Measurements from ENCODE around the gene TMEM11.

TMEM11 gene, protein sequence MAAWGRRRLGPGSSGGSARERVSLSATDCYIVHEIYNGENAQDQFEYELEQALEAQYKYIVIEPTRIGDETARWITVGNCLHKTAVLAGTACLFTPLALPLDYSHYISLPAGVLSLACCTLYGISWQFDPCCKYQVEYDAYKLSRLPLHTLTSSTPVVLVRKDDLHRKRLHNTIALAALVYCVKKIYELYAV

DNA sequence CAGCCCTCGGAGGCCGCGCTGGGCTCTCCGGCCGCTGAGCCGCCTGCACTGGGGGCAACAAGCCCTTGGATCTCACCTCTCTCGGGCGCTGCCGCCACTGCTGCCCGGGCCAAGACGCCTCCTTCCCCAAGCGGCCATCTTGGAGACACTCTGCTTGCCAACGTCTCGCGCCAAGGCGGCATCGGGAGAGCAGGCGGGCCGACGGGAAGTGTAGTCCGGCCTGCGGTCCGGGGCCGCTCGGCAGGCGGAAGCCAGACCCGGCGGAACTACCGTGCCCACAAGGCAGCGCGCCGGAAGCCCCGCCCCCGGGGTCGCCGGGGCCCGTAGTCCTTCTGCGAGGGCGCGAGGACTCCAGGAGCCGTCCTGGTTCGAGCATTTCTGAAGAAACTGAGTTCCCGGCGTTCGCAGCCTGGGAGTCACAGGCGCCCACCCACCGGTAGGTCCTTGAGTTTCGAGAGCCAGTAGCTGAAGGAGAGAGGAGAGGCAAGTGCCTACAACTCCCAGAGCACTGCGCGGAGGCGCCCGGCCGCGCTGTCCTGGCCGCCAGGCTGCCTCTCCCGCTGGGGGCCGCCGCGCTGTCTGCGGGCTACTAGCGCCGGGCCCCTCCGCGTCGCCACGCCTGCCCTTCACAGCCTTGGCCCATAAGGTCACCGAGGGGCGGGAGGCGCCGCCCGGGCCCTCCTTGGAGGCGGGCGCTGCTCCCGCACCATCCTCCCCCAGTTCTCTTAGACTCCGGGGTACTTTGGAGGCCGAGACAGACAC, at the start of gene TMEM11:
TMEM11 (minus strand) TSS at position 147 of the 762 bp plus-strand sequence; CDS start at position 138, 9 bp downstream.
- Histone ChIP-seq H3K9me2 (replicated peaks; ENCODE audit: insufficient read depth, low read length) (no peaks in the 10 kb centered on the region), H3K27ac (ENCODE audit: low read length) (peak within 1 kb of the TSS; percentile 92), H3K4me1 (ENCODE audit: low read length) (peaks cover 15% of the 10 kb centered on the region), H3K79me2 (ENCODE audit: low read length) (peaks cover 79% of the 10 kb centered on the region), H3K9me3 (replicated peaks; ENCODE audit: insufficient read depth, low read length) (no peaks in the 10 kb centered on the region), H3K4me2 (ENCODE audit: low read depth, low read length) (peak within 1 kb of the TSS; percentile 93), H3K4me3 (ENCODE audit: low read length) (peak within 1 kb of the TSS; percentile 79), H2AFZ (ENCODE audit: low read length) (peak within 1 kb of the TSS; percentile 70), H3K9ac (ENCODE audit: low read length) (peak within 1 kb of the TSS; percentile 91), H4K20me1 (ENCODE audit: insufficient read depth, low read length) (peaks cover 28% of the 10 kb centered on the region), H3K36me3 (replicated peaks; ENCODE audit: insufficient read depth, low read length) (0 out of 2 replicates have a peak, but pooled peaks cover 3% of the 10 kb centered on the region), H3F3A (ENCODE audit: insufficient read depth, low read length) (peaks cover 6% of the 10 kb centered on the region; the same call in 1 of the 2 replicates), H3K27me3 (replicated peaks; ENCODE audit: insufficient read depth, low read length) (no peaks in the 10 kb centered on the region)
- peak; percentile 97 for DNase-seq
- no peak for TF ChIP-seq EZH2phosphoT487 (IDR thresholded peaks at IDR 0.05; ENCODE audit: low read length)
- TF ChIP-seq, protein P1, sequence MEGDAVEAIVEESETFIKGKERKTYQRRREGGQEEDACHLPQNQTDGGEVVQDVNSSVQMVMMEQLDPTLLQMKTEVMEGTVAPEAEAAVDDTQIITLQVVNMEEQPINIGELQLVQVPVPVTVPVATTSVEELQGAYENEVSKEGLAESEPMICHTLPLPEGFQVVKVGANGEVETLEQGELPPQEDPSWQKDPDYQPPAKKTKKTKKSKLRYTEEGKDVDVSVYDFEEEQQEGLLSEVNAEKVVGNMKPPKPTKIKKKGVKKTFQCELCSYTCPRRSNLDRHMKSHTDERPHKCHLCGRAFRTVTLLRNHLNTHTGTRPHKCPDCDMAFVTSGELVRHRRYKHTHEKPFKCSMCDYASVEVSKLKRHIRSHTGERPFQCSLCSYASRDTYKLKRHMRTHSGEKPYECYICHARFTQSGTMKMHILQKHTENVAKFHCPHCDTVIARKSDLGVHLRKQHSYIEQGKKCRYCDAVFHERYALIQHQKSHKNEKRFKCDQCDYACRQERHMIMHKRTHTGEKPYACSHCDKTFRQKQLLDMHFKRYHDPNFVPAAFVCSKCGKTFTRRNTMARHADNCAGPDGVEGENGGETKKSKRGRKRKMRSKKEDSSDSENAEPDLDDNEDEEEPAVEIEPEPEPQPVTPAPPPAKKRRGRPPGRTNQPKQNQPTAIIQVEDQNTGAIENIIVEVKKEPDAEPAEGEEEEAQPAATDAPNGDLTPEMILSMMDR (IDR thresholded peaks at IDR 0.05; ENCODE audit: low read length) = peak; percentile 18

DNA sequence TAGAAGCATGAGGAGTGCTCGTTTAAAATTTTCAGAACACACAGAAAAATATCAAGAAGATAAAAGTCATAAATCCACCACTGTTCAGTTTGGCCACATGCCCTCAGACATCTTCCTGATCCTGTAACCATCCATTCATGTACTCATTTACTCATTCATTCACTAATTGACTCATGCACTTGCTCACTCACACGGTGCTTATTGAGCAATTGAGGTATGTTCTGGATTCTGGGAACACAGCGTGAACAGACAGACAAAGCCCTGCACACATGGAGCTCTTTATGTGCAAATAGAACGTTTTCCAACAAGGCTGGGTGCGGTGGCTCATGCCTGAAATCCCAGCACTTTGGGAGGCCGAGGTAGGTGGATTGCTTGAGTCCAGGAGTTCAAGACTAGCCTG, 49.4 kb upstream of the TMEM11 start:
- TF ChIP-seq EZH2phosphoT487 (IDR thresholded peaks at IDR 0.05; ENCODE audit: low read length) (no peak), EZH2 (optimal IDR thresholded peaks at IDR 0.05; ENCODE audit: low read depth, low read length) (no peak)
- TF ChIP-seq, protein P1 (IDR thresholded peaks at IDR 0.05; ENCODE audit: low read length) = no peak
- Histone ChIP-seq H3K4me1 (ENCODE audit: low read length) (peaks cover 5% of the 10 kb centered on the region; the same call in 1 of the 2 replicates), H3K4me3 (ENCODE audit: low read length) (no peak overlapping the region), H3K36me3 (replicated peaks; ENCODE audit: insufficient read depth, low read length) (no peaks in the 10 kb centered on the region), H3F3A (ENCODE audit: insufficient read depth, low read length) (no peaks in the 10 kb centered on the region), H3K27ac (ENCODE audit: low read length) (no peak overlapping the region), H3K27me3 (replicated peaks; ENCODE audit: insufficient read depth, low read length) (no peaks in the 10 kb centered on the region), H3K9ac (ENCODE audit: low read length) (no peak overlapping the region), H3K9me3 (replicated peaks; ENCODE audit: insufficient read depth, low read length) (no peaks in the 10 kb centered on the region), H2AFZ (ENCODE audit: low read length) (no peak overlapping the region), H3K79me2 (ENCODE audit: low read length) (no peaks in the 10 kb centered on the region), H3K9me2 (replicated peaks; ENCODE audit: insufficient read depth, low read length) (no peaks in the 10 kb centered on the region), H3K4me2 (ENCODE audit: low read depth, low read length) (no peak overlapping the region), H4K20me1 (ENCODE audit: insufficient read depth, low read length) (no peaks in the 10 kb centered on the region)
- DNase-seq = no peak

DNA sequence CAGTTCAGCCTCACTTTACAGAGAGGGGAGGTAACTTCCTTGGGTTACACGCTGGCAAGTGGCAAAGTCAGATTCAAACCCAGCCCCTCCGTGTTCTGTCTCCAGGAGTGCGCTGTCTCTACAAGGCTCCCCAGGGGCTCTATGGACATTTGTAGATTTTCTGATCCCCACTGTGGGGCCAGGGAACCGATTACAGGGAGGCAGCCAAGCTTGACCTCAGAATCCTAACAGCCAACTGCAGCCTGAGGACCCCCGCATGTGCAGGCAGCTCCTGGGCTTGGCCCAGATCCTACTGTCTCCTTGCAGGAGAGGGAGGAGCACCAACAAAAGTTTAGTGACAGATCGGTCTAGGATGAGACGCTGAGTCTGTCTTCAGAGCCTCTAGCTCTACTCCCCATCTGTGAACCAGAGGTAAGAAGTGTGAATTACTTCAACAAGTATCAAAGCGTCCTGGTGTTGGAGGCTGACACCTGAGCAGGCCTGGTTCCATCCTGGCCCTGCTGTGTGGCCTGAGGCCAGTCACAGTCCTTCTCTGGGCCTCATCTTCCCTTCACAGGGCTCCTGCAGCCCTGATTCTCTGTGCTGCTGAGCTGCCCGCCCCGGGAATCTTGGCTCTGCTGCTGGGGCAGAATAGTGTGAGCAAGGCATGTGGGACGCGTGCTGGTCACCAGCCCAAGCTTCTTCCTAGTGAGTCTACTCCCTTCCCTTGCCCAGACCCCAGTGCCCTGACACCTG, 48.5 kb upstream of the TMEM11 start:
- Histone ChIP-seq H3K9me2 (replicated peaks; ENCODE audit: insufficient read depth, low read length) (no peaks in the 10 kb centered on the region), H3K4me2 (ENCODE audit: low read depth, low read length) (no peak overlapping the region), H3K79me2 (ENCODE audit: low read length) (no peaks in the 10 kb centered on the region), H2AFZ (ENCODE audit: low read length) (no peak overlapping the region), H3K27ac (ENCODE audit: low read length) (no peak overlapping the region), H3K4me3 (ENCODE audit: low read length) (no peak overlapping the region), H3K9me3 (replicated peaks; ENCODE audit: insufficient read depth, low read length) (no peaks in the 10 kb centered on the region), H3K9ac (ENCODE audit: low read length) (no peak overlapping the region), H4K20me1 (ENCODE audit: insufficient read depth, low read length) (no peaks in the 10 kb centered on the region), H3K27me3 (replicated peaks; ENCODE audit: insufficient read depth, low read length) (no peaks in the 10 kb centered on the region), H3F3A (ENCODE audit: insufficient read depth, low read length) (no peaks in the 10 kb centered on the region), H3K36me3 (replicated peaks; ENCODE audit: insufficient read depth, low read length) (no peaks in the 10 kb centered on the region), H3K4me1 (ENCODE audit: low read length) (no peaks in the 10 kb centered on the region)
- TF ChIP-seq, protein P1 (IDR thresholded peaks at IDR 0.05; ENCODE audit: low read length) = no peak
- TF ChIP-seq EZH2phosphoT487 (IDR thresholded peaks at IDR 0.05; ENCODE audit: low read length) = no peak
- TF ChIP-seq EZH2 (optimal IDR thresholded peaks at IDR 0.05; ENCODE audit: low read depth, low read length) = no peak
- DNase-seq = no peak

Measured in MM.1S (cell line).